M059J (cell line): ENCODE measurements around the gene KCNN3. TPM values are rescaled to one million over a fixed set of nuclear protein-coding genes. Genes with fewer than 3 reads are reported as not detected.

Experiments
- DNase-seq: peaks from one replicate; pipeline ENCODE4 v3.0.0-alpha.2; 2012; ENCODE audit warnings: low read depth
- total RNA-seq: library from RNA; depleted of rRNA; stranded (reverse); fragments of >200 nt; shearing (Covaris generic); gene quantifications from 2 replicates; pipeline ENCODE4 v1.2.3, GENCODE V29; 2014

Gene KCNN3
- total RNA-seq, 1 experiment from 2014 or later = 0.37 TPM

DNA sequence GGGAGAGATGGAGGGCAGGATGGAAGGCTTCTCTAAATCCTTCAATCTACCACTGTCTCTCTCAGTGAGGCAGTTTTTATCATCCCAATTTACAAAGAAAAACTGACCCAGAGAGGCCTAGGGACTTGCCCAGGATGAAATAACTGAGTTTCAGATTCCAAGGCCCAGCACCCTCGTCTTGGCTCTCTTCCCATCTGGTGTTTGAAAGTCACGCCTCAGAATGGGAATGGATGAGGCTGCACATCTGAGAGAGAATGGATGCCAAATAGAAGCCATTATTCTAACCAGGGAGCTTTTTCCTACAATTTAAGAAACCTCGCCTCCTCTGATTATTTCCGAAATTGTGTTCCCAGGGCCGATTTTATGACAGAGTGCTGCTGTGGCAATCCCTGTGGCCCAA is 10.6 kb upstream of the KCNN3 start:
- DNase-seq = no peak

- no peak for DNase-seq
Measured at GRCh38 chr1:154879038-154879421, 8.9 kb upstream of the KCNN3 start.

- DNase-seq = peak; percentile 57
Measured at GRCh38 chr1:154878371-154879037, 8.4 kb upstream of the KCNN3 start.

DNA sequence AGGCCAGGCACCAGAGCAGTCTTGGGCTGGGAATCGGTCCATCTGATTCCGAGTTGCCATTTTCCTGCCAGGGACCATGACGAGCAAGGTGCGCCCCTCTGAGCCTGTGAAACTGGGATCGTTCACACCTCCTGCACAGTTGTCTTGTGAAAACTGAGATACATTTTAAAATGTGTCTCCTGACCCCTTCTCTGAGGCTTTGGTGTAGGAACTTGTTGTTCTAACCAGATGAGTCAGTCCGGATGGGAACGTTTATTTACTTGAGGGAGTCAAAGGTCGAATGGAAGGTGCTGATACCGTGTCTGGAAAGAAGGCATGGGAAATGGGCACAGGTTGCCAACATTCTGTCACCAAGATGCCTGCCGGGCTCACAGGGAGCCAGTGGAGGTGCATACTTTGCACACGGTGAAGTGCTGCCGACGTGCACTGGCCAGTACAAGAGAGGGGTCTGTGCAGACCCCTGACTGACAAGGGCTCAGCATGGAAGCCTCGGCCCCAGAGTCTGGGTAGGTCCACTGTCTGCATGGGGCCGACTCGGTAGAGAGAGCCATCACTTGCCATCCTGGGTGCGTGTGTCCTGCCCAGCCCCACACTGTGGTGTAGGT is 7.4 kb upstream of the KCNN3 start:
- peak; percentile 68 for DNase-seq

GRCh38 chr1:154876842-154877369 is 6.8 kb upstream of the KCNN3 start:
- no peak for DNase-seq

DNA sequence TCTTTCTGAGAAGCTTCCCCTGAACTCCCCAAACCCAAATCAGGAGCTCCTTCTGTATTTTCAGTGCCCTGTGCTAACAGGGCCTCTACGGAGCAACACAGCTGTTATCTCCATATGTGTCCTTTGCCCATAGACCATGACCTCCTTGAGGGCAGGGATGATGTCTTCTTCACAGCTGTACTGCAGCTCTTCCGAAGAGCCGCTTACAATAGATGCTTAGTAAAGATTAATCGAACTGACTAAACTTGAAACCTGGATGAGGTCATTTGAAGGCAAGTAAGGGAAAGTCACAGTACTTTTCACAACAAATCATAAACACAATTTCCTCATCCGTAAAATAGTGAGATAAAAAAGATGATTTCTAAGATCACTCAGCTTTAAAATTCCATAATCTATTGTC is 4.4 kb upstream of the KCNN3 start:
- DNase-seq = no peak

GRCh38 chr1:154873321-154873950 is 3.4 kb upstream of the KCNN3 start:
- no peak for DNase-seq

GRCh38 chr1:154871374-154871773 is 1.3 kb upstream of the KCNN3 start:
- DNase-seq = no peak

GRCh38 chr1:154870734-154871133 is 653 bp upstream of the KCNN3 start:
- no peak for DNase-seq

GRCh38 chr1:154869351-154870114 is 548 bp downstream of the KCNN3 start:
- peak; percentile 67 for DNase-seq

- no peak for DNase-seq
Measured at GRCh38 chr1:154867841-154868605, 2.1 kb downstream of the KCNN3 start.

DNA sequence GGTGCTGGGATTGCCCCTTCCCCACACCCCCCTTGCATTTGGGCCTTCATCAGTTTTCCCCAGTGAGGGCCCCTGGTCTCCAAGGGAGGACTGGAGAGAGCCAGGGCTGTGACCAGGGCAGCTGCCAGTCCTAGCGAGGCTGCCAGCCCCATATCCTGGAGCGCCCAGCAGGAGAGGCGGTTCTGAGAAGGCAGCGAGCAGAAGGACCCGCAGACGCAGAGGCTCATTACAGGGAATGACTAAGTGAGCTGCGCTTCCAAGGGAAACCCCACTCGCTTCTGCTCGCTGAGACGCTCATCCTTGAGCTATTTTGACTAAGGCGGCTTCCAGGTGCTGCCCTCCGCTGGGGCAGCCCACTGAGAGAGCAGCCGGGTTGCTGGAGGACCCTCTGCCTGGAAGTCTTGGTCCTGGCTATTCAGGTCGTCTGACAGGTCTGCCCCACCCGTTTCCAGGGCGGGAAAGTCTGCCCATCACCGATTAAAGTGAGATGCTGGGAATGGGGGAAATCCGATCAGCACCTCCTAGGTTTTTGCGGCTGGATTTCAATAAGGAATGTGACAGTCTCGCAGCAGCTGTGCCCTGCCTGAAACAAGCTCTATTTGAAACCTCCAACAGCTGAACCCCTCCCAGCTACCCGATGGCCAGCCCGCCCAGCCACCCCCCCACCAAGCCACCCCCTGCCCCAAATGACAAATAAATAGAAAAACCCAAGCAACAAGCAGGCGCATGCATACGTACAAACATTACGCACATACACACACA is 2.8 kb downstream of the KCNN3 start:
- DNase-seq = peak; percentile 82

DNA sequence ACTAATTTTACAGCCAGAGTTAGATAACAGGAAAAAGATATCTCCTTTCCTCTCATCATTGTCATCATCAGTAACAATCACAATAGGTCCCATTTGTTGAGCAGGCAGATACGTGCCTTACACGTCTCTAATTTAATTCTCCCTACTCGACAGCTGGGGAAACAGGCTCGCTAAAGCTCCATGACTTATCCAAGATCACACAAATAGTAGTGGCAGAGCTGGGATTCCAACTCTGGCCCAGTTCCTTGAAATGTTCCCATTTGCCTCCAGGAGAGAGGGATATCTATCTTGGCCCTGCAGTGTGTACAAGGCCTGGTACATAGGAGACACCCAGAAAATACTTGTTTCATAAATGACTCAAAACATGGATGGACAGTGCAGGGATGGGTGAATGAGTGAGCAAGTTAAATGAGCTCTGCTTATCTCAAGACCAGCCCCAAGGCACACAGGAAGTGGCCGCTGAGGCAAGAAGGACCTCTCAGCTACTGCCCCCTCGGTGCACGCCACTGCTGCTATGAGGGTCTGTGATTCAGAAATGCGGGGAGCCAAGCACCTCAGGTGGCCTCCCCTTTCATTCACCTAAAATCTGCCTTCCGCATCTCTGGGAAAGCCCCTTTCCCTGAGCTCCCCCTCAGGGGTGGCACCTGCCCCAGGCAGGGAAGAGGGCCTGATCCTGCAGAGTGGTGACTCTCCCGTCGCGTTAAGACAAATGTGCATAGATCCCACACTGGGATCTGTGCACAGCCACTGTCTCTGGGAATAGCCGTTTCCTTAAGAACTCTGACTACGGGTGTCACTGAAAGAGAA is 3.6 kb downstream of the KCNN3 start:
- DNase-seq = peak; percentile 50

DNA sequence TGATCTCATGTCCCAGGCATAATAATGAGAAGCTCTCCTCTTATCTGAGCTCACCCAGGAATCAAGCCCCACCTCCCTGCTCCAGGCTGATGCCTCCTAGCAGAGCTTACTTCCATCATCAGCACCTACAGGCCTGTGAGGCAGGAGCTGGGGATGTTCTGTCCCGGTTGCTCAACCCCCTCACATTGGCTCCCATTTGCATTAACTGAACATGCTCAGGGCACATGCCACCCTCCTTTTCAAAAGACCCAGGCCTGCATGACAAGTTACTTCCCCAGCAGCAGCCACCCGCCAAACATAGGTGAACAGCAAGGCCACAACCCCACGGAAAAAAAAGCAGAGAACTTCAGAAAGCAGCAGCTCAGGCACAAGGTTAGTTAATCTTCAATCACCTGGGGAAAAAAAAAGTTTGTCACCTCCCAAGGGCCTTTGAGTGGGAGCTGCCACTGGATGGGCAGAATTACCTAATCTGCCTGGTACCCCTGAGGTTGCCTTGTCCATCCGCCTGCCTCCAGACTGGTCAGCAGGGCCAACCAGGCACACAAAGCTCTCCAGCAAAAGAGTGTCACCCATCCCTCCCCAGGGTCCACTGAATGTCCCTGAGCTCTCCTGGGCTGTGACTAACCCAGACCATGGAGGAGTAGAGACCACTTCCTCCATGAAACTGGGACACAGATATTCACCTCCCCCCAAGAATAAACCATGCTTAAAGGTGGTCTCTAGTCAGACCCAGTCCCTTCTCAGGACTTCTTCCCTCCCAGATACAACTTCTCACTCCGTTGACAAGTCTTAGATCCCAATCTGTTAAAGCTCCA is 4.4 kb downstream of the KCNN3 start:
- DNase-seq = no peak

- no peak for DNase-seq
Measured at GRCh38 chr1:154864189-154864975, 5.7 kb downstream of the KCNN3 start.

DNA sequence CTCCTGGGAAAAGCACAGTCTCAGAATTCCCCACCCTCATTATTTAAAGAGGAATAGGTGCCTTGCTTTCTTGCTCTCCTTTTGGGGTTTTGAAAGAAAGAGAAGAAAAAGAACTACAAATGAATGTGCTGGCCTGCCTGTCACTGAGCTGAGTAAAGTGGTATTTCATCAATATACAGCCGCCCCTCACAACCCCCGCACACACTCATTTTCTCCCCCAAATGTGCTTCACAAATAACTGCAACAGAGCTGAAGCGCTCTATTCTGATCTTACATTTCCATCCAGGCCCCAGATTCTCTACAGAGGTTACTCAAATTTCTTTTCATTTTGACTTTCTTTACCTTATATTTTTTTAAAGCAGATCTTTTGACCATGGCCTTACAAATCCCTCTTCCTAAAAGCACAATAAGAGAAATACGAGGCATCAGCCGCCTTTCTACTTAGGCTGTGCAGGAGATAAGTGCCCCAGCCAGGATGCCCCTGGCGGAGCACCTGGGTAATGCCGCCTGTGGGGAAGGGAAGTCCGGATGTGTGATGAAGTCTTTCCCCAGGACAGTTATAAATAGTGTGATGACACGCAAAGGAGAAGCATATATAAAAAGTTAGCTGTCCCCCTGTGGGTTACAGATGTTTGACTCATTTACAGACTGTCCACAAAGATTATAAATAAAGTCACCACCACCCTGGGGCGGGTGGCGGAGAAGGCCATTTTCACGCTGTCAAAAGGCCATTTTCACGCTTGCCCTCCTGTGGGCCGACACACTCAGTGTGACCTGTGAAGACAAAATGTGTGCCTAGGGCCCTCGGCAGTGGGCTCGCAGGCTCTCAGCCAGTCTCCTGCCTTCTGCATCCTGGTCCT is 6.5 kb downstream of the KCNN3 start:
- peak; percentile 85 for DNase-seq

DNA sequence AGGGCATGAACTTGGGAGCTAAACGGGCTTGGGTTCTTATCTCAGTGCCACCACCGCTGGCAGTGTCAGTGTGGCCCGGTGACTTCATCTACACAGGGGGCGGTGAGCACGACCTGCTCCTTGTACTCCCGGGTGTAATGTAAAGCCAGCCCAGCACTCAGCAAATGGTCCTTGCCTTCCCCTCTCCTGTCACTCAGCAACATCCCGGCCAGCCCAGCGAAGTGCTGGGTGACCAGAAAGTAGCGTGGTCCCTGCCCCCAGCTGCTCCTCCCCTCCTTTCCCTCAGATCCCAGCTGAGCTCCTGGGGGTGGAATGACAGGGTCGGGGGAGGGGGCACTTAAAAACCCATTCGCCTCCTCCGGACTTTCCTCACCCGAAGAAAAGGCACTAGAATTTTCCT is 7.2 kb downstream of the KCNN3 start:
- no peak for DNase-seq
